ENCODE data around the gene HSPG2.
"Not testable (repeated sequence)": the region's sequence is repeated elsewhere in the genome, so short reads cannot be mapped to it uniquely, and the experiment has no call there.

HSPG2 gene

GRCh38 chr1:21794656-21795055, 142.5 kb downstream of the HSPG2 start:
- DNase-seq (ENCODE audit: low read depth in 2 of 2) = no peak

GRCh38 chr1:21793104-21793503, 144.0 kb downstream of the HSPG2 start:
- DNase-seq (ENCODE audit: low read depth in 2 of 2) = no peak

DNA sequence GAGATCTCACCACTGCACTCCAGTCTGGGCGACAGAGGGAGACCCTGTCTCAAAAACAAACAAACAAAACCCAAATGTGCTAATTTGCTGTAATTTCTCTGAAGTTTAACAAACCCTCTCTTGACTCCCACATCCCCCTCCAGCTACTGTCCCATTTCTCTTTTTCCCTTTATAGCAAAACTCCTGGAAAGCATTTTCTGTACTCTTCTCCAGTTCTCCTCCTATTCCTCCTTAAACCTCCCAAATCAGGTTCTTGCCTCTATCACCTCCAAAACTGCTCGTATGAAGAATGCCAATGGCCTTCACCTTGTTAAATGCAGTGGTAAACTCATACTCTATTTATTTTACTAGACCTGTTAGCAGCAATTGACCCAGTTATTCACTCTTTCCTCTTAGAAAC, 150.5 kb downstream of the HSPG2 start:
- no peak for DNase-seq (ENCODE audit: low read depth in 2 of 2)

DNA sequence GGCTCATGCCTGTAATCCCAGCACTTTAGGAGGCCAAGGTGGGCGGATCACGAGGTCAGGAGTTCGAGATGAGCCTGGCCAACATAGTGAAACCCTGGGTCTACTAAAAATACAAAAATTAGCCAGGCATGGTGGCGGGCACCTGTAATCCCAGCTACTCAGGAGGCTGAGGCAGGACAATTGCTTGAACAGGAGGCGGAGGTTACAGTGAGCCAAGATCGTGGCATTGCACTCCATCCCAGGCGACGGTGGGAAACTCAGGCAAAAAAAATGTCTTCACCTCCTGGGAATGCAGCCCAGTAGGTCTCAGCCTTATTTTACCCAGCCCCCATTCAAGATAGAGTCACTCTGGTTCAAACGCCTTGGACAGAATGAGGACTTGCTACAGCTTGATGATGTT, 151.3 kb downstream of the HSPG2 start:
- not testable (repeated sequence) for DNase-seq (ENCODE audit: low read depth in 2 of 2)

DNA sequence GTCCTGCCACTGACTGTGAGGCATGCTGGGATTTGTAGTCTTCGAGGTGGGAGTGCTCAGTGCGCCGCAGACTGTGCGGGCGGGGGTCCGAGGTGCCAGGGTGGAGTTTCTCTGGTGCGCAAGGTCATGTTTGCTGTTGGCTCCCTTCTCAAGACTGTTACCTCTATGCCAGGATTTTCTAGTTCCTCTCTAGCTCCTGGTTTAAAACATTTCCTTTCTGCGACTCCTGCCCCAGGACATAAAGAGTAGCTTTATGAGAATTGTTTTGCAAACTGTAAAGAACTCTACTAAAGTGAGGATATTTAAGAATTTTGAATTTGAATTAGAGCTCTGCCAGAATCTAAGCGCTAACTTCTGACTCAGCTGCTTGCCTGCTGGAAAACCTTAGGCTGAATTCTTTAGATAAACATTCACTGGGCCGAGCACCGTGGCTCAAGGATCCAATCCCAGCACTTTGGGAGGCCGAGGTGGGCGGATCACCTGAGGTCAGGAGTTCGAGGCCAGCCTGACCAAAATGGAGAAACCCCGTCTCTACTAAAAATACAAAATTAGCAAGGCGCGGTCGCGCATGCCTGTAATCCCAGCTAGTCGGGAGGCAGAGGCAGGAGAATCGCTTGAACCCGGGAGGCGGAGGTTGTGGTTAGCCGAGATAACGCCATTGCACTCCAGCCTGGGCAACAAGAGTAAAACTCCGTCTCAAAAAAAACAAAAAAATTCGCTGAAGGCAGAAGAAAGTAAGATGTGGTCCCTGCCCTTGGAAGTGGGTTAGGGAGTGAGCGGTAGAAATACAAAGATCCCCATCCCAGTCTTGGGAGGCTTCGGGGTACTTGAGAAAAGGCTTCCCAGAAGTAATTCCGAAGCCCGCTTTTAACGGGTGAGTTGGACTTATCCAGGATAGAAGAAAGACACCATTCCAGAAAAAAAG, 153.2 kb downstream of the HSPG2 start:
- no peak for DNase-seq (ENCODE audit: low read depth in 2 of 2)

- peak; percentile 93 for DNase-seq (ENCODE audit: low read depth in 2 of 2)
Observed at GRCh38 chr1:21782868-21783678, 154.0 kb downstream of the HSPG2 start, which contains the start of gene USP48. Gene USP48 (minus strand): TSS chr1:21783149. CDS start chr1:21782957, 192 bp downstream.

DNA sequence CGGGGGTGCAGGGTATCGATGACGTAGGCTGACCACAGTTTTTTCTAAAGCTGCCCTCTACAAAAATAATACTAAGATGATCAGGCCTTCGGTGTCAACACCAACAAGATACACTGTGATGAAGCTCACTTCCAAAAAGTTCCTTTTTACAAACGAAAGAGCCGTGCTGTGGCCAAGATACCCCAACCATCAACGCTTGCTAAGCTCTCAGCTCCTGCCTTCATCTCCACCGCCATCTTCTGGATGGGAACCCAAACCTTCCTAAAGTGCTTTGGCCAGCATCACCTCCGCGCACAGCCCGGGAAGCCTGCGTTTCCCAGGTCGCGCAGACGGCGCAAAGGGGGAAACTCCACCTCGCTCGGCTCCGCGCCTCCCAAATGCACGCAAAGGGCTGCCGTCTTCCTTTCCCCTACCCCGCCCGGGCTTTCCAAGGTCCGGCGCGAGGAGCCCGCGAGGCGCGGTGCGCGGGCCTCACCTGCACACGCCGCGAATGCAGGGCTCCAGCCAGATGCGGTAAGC, 154.7 kb downstream of the HSPG2 start:
- peak; percentile 23 to 35 for DNase-seq (ENCODE audit: low read depth in 2 of 2)

GRCh38 chr1:21781815-21782348, 155.2 kb downstream of the HSPG2 start:
- DNase-seq (ENCODE audit: low read depth in 2 of 2) = no peak

DNA sequence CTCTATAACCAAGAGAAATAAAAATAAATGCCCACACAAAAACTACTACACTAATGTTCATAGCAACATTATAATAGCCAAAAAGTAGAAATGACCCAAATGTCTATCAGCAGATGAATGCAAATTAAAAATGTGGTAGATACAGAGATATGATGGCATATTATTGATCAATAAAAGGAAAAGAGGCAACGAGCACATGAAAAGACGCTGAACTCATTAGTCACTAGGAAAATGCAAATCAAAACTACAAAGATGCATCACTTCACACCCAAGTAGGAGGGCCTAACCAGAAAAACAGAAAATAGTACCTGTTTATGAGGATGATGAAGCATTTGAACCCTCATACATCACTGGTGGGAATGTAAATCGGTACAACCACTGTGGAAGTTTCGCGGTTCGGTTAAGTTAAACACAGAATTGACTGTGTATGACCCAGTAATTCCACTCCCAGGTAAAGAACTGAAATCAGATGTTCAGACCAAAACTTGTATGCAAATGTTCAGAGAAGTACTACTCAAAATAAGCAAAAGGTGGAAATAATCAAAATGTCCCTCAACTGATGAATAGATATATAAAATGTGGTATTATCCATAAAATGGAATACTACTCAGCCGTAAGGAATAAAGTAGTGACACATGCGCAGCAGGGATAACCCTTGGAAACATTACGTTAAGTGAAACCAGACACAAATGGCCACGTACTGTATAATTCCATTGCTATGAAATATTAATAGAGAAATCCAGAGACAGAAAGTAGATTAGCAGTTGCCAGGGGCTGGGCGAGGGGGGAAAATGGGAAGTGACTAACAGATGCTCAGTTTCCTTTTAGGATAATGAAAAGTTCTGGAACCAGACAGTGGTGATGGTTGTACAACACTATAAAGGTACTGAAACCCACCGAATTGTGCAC, 157.2 kb downstream of the HSPG2 start:
- peak; percentile 28 to 42 for DNase-seq (ENCODE audit: low read depth in 2 of 2)

GRCh38 chr1:21778405-21778727, 158.7 kb downstream of the HSPG2 start:
- DNase-seq (ENCODE audit: low read depth in 2 of 2) = no peak

- DNase-seq (ENCODE audit: low read depth in 2 of 2) = not testable (repeated sequence)
Observed at GRCh38 chr1:21776925-21777324, 160.2 kb downstream of the HSPG2 start.

DNA sequence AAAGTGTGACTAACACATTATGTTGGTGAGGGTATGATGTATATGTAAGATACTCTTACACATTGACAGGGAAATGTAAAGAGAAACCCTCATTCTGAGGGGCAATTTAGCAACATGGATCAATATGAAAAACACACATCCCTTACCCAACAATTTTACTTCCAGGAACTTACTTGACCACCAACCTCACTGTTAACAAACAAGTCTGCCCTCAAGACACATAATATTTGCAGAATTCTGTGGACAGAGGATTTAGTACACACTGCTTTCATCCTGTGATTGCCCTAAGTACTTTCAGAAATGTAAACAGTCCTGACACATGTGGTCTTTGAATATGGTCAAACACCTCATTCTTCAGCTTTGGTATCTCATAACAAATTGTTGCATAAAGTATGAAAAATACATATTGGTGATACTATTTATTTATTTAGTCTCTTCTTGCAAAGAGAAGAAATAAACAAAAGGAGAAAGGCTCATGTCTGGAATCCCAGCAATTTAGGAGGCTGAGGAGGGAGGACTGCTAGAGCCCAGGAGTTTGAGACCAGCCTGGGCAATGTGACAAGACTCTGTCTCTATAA, 161.0 kb downstream of the HSPG2 start:
- DNase-seq (ENCODE audit: low read depth in 2 of 2) = no peak

DNA sequence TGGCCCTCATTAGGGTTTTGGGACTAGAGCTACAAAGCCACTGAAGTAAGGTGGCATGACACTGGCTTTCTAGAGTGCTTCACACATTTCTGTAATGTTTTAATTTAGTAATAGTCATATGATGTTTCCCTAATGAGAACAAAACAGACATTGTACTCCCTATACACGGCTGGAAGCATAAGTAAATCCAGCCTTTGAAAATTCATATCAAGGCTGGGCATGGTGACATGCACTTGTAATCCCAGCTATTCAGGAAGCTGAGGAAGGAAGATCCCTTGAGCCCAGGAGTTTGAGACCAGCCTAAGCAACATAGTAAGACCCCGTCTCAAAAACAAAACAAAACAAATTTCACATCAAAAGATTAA, 161.6 kb downstream of the HSPG2 start:
- DNase-seq (ENCODE audit: low read depth in 2 of 2) = no peak

DNA sequence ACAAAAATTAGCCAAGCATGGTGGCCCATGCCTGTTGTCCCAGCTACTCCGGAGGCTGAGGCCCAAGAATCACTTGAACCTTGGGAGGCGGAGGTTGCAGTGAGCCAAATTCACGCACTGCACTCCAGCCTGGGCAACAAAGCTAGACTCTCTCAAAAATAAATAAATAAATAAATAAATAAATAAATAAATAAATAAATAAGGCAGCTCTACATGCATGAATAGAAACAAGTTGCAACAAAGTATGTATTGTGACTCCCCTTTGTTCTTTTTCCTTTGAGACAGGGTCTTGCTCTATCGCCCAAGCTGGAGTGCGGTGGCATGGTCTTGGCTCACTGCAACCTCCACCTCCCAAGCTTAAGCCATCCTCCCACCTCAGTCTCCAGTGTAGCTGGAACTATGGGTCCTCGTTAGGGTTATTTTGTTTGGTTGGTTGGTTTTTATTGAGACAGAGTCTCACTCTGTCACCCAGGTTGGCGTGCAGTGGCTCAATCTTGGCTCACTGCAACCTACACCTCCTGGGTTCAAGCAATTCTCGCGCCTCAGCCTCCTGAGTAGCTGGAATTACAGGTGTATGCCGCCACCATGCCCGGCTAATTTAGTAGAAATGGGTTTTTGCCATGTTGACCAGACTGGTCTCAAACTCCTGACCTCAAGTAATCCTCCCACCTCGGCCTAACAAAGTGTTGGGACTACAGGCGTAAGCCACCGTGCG, 162.1 kb downstream of the HSPG2 start:
- no peak for DNase-seq (ENCODE audit: low read depth in 2 of 2)

DNA sequence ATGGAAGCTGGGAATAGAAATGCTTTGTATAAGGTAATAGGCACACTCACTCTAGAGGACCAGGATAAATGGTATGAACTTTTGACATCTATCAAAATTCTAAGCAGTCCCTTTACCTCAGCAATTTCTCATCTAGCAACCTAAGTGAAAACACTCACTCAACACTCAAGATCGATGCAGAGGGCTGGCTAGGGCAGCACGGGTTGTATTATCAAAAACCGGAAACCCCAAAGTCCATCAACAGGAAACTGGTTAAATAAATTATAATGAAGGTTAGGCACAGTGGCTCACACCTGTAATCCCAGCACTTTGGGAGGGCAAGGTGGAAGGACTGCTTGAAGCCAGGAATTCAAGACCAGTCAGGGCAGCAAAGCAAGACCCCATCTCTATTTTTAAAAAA, 163.5 kb downstream of the HSPG2 start:
- no peak for DNase-seq (ENCODE audit: low read depth in 2 of 2)

Measured in stimulated activated CD4-positive, alpha-beta T cell treated with anti-CD3 and anti-CD28 coated beads, Interleukin-12 subunit alpha, Interleukin-12 subunit beta, amount 100 ng/mL, for 24 hours (primary cell).